Stimulated activated CD8-positive, alpha-beta memory T cell treated with anti-CD3 and anti-CD28 coated beads, Interleukin-7, amount 100 ng/mL, for 48 hours (primary cell): ENCODE data around the gene CSNK1E.

ENCODE experiments used
- DNase-seq, 2 donors: peaks; one replicate each; pipeline ENCODE4 v3.0.0-alpha.2; 2020; ENCODE audit warnings: low read depth in 1 of 2; ENCODE audit errors: extremely low read depth in 1 of 2

Gene CSNK1E

GRCh38 chr22:38250643-38251340 lies 66.4 kb downstream of the CSNK1E start:
- DNase-seq: no peak

DNA sequence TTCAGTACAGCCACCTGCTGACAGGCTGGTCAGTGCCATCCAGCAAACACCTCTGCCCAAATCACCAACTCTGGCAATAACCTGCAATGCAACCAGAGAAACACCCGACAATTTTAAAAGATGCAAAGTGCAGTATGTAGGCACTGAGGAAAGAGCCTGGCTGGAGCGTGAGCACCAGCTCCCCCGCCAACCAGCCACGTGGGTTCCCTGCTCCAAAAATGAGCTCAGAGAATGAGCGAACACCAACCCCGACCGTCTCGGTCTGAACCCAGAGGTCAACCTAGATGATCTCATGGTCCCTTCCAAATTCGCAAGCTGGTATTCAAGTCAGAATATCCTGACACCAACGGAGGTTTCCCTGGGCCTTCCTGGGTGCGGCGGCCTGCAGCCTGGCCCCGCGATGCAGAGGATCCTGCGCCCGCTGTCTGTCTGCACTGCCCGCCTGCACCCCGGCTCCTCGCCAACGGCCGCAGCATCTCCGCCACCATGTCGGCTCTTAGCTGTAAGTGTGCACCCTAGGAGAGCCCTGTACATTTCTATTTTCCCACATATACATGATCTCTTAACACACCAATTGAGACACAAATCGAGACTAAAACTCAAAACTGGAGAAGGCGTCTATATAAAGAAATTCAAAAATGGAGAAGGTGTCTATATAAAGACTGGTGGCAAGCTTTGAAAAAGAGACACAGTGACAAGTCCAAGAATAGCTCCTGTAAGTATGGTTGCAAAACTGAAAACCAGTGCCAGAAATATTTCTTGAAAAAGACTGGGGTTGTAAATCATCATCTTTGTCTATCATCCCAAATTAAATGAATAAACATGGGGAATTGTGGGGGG lies 67.2 kb downstream of the CSNK1E start:
- DNase-seq: no peak

GRCh38 chr22:38249301-38249700 lies 67.9 kb downstream of the CSNK1E start:
- no peak for DNase-seq

- no peak for DNase-seq
These were observed 69.0 kb downstream of the CSNK1E start for GRCh38 chr22:38248280-38248679.

DNA sequence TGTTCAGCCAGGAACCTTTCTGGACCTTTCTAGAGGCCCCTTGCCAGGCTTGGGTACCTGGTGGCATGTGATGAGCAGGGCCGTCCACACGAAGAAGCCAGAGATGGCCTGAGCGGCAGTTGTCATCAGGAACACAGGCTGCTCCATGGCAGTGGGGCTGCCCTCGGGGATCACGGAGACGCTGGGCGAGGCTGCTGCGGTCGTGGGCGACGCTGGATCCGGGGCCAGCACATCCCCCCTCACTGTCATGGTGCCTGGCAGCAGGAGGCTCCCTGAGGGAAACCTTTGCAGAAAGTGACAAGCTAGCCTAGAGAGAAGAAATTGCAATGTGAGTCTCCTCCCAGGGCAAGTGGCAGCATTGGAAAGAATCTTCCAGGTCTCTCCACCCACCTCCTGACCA lies 69.5 kb downstream of the CSNK1E start:
- DNase-seq: no peak

DNA sequence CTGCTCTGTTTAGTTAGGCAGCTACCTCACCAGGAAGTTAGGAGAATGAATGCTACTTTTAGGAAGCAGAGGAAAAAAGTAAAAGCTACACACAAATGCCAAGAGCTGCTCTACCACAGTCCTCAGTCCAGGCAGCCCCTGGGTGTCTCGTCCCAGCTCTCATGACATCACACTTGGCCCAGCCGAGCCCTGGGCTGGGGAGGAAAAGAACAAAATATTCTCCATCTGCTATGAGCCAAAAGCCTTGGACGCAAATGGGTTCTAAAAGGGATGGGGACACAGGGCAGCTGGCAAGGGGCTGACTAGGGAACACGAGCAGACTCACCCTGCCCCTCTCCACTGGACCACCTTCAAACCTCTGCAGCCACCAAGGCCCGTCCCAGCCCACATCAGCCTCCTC lies 70.5 kb downstream of the CSNK1E start:
- DNase-seq: no peak

DNA sequence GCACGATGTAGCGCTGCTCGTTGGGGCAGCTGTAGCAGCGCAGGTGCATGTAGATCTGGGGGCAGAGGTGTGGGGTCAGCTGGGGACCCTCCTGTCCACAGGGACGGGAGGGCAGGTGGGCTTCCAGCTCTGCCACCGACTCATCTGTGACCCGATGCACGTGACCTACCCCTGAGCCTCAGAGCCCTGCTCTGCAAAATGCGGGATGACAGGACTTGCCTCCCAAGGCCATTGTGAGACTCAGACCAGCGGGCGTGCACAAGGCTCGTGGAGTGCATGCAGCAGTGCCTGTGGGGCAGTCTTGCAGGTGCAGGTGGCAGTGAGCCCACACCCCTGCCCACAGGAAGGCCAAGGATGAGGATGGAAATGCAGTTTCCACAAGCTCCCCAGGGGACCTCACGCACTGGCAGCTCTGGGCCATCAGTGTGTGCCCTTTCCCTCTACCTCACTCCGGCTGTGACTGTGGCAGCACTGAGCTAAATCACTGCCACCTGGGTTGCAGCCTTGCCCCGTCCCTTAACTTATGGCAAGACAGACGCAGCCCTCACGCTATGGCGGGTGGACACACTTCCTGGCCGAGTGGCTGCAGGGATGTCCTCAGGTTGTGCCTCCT lies 71.1 kb downstream of the CSNK1E start:
- no peak for DNase-seq

GRCh38 chr22:38244106-38244505 lies 73.1 kb downstream of the CSNK1E start:
- no peak for DNase-seq

- no peak for DNase-seq
These were observed 74.0 kb downstream of the CSNK1E start for GRCh38 chr22:38243007-38243765.

- DNase-seq: no peak
These were observed 76.4 kb downstream of the CSNK1E start for GRCh38 chr22:38240734-38241252.
